NCI-H82 treated with DMSO at 0.1 percent for 48 hours (cell line): ENCODE measurements around the gene ATG16L2.
A peak's percentile ranks its signal among the peaks of the same experiment; 100 is the strongest.
"Not testable (repeated sequence)": the region's sequence is repeated elsewhere in the genome, so short reads cannot be mapped to it uniquely, and the experiment has no call there.

Experiments
- DNase-seq: peaks from one replicate; lab custom pipeline; 2025; ENCODE audit not compliant: unreplicated experiment; lab: John Stamatoyannopoulos, UW

Gene ATG16L2

DNA sequence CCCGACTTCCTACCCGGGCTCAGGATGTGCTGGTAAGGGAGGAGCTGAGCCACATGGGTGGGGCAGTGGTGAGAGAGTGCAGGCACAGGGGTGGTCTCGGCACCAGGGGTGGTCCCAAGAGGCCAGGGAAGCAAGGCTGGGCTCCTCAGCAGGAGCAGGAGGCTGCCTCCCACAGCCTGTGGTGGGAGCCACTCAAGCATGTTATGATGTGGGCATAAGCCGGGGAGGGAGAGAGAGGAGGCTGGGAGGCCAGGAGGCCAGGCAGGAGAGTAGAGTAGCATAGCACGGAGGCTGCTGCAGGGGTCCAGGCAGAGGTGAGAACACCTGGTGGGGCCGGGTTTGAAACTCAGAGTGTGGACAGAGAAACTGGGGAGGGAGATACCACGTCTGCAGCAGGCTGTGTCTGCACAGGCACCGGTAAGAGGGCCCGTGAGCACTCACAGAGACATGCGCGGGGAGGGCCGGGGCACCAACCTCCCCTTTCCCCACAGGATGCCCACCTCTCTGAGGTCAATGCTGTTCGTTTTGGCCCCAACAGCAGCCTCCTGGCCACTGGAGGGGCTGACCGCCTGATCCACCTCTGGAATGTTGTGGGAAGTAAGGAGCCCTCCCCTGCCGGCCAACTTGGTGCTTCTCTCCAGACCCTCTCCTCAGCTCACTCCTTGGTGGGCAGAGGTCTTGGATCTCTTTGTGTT is 10.7 kb downstream of the ATG16L2 start:
- no peak for DNase-seq

DNA sequence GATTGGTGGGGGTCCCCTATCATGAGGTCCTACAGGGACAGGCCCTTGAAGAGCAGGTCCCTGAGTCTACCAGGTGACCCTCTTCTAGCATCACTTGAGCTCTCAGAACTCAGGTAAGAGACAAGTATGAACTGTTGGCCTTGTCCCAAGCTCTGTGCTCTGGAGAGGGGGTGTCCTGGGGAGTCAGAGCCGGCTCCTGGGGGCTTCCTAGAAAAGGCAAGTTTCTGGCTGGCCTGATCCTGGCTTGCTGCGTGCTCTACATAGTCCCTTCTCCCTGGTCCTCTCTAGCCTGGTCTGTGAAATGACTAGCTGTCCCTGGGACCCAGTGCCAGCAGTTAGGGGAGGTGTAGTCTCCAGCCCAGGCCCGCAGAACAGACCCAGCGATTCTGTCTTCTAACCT is 11.4 kb downstream of the ATG16L2 start:
- no peak for DNase-seq

DNA sequence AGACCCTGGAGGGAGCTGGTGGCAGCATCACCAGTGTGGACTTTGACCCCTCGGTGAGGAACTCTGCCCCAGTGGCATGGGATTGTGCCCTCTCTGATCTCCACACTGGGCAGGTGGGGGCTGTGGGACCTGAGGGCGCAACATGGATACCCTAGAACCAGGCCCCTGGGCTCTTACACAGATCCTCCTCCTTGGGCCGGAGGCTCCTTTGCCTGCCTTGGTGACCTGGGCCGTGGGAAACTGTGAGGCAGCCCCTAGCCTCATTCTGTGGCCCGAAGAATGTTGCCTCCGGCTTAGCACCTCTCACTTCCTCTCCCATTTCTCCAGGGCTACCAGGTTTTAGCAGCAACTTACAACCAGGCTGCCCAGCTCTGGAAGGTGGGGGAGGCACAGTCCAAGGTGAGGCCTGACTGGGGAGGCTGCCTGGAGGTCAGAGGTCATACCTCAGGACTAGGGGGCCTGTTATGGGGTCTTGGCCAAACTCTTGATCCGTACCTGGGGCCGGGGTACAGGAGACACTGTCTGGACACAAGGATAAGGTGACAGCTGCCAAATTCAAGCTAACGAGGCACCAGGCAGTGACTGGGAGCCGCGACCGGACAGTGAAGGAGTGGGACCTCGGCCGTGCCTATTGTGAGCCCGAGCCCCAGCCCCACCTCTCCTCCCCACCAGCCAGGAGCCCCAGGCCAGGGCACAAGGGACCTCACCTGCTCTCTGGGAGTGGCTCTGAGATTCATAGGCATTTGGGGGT is 12.2 kb downstream of the ATG16L2 start:
- no peak for DNase-seq

DNA sequence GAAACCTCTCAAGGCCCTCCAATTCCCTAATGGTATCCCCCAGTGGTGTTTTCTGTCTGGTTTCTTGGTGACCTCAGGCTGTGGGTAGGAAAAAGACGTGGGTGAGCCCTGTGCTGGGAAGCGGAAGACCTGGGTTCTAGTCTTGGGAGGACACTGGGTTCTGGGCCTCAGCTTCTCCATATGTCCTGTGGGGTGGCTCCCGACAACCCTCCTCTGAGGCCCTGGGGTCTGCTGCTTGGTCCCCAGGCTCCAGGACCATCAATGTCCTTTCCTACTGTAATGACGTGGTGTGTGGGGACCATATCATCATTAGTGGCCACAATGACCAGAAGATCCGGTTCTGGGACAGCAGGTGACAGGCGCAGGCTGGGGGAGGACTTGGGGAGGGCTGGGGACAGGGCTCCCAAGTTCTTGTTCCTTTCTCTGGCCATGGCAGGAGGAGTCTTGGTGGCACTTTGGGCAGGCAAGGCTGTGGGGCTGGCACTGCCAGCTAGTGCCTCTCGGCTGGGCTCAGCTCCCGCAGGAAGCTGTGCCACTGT is 12.8 kb downstream of the ATG16L2 start:
- no peak for DNase-seq

DNA sequence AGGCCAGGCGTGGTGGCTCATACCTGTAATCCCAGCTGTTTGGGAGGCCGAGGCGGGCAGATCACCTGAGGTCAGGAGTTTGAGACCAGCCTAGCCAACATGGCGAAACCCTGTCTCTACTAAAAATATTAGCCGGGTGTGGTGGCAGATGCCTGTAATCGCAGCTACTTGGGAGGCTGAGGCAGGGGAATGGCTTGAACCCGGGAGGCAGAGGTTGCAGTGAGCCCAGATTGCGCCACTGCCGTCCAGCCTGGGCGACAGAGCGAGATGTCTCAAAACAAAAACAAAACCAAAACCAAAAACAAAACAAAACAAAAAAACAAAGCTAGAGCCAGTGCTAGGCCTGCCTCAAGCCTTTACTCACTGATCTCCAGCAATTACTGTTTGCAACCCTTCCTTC is 13.4 kb downstream of the ATG16L2 start:
- DNase-seq: not testable (repeated sequence)

DNA sequence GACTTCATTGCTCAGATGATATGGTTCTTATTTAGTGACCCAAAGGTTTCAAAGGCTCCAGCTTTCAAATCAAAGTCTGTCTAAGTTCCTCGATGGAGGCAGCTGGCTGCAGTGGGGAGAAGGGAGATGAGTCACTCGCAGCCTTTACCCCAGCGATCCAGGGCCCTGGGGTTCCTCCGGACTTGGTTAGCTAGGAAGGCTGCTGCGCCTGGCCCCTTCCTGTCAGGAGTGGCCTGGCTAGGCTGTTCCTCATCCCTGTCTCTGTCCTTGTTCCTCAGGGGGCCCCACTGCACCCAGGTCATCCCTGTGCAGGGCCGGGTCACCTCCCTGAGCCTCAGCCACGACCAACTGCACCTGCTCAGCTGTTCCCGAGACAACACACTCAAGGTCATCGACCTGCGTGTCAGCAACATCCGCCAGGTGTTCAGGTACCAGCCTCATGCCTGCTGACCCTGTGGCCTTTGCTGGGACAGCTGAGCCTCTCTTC is 13.9 kb downstream of the ATG16L2 start:
- no peak for DNase-seq

DNA sequence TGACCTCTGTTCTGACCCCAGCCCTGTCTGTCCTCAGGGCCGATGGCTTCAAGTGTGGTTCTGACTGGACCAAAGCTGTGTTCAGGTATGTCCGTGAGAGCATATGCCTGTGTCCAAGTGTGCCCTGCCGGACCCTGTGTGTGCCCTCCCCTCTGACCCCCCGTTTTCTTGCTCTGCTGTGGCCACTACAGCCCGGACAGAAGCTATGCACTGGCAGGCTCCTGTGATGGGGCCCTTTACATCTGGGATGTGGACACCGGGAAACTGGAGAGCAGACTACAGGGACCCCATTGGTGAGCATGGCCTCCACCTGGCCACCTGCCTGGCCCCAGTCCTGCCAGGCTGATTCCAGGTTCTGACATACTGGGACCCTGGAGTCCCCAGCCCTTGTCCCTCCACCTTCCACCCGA is 14.5 kb downstream of the ATG16L2 start:
- DNase-seq: no peak

DNA sequence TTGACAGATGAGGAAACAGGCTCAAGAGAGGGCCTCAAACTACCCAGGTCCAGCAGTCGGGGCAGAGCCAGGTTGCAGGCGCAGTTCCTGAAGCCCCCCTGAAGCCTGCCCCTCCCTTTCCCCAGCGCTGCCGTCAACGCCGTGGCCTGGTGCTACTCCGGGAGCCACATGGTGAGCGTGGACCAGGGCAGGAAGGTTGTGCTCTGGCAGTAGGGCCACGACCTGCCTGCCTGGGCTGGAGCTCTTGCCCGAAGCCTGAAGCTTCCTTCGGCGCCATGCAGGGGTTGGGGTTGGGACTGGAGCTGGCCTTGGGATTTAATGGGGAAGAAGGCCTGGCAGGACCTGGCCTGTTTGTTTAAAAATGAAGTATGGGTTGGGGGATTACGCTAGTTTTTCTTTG is 15.0 kb downstream of the ATG16L2 start:
- DNase-seq: no peak

DNA sequence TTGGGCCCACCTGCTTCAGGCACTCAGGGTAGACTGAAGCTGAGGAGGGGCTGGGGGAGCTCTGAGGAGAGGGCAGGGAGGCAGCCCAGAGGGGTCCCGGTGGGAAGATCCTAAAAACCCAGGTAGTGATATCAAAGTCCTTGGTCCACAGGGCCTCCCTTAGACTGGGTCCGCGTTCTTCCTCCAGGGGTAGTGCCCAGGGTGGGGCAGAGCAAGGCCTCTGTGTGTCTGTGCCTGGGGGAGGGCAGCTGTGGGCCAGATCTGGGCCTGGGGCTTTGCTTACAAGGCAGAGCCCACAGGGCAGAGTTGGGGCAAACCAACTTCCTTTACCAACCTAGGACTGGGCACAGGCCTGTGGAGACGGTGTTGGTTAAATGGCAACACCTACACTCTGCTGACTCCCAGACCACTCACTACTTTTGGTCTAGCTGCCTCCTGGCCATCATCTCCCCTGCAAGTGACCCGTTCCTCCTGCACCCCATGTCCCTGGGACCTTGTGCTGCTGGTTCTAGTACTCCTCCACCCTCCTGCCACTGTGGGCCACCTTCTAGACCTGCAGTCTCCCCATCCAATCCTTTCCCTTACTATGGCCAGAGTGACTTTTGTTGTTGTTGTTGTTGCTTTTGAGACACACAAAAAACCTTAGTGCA is 15.8 kb downstream of the ATG16L2 start:
- DNase-seq: no peak

DNA sequence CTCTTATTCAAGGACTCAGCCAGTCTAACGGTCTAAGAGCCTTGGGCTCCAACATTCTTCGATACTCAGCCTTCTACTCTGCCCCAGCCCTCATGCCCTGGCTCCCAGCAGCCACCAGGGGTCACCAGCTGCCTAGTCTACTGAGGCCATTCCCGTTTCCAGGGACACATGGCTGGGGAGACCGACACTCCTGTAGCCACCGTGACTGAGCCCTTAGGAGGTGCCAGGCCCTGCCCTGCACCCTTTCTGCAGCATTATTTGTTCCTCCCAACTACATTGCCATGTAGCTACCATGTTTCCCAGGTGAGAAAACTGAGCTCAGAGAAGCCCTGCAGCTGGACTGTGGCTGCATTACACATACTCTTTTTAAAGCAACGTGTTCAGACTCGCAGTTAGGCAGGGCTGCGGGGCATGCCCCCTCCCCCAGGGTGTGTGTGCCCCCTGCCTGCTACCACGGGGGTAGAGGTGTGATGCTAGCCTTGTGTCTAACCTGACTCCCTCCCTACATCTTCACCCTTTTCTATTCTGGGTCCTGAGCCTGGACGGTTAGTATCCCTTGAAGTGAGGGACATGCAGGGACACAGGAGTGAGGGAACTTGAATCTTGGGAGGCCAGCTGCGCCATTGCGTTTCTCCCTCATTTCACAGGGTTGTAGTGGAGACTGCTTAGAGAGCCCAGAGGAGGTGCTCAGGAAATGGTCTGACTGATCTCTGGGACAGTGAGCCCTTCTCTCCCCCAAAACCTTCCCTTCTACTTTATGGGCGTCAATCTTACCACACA is 17.5 kb downstream of the ATG16L2 start:
- peak; percentile 46 for DNase-seq

DNA sequence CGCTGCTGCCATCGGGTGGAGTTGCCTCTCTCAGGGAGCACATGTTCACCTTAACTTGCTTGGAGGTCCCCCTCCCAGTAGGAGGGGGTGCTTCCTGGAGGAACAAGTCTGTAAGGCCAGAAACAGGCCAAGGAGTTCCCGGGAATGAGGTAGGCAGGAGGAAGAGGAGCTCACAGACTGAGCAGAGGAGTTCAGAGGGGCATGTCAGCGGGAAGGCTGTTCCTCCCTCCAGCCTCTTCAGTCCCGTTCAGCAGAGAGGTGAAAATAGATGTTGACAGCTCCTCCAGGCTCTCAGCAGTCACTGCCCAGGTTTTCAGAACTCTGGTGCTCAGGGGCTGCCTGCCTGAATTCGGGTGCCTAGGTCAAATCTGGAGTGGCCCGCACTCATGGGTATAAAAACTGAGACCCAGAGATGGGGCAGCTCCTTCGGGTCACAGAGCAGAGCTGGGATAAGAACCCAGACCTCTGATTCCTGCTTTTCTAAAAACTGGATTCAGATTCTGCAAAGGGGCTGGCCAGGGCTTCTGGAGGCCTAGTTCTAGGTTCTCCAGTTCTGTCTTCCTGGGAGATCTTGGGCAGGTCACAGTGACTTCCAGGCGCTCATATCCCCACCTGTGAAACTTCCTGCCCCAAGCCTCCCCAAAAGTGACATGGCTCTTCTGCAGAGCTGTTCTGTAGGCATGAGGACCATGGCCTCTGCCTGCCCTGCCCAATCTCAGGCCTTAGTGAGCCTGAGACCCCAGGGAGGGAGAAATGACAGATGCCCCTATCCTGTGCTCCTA is 18.3 kb downstream of the ATG16L2 start:
- no peak for DNase-seq

DNA sequence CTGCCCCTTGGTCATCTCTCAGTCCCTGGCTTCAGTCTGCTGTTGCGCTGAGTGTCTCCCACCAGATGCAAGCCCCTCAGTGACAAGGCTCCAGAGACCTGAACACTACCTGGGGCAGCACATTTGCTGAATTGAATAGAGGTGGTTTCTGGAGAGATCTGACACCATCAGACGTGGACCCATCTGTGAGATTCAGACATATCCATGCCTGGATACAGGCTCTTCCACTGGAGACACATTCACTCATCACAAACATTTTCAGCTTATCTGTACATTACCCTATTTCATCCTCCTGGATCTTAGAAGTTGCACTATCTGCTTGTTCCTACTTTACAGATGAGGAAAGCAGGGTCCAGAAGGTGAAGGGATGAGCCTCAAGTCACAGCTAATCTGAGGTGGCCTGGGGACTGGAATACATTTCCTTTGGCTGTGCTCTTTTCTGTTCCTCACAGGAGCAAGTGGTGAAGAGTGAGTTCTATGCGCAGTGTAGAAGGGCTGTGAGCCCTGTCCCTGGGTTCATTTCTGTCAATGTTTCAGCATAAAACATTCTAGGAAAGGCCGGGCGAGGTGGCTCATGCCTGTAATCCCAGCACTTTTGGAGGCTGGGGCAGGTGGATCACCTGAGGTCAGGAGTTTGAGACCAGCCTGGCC is 19.0 kb downstream of the ATG16L2 start:
- DNase-seq: no peak

DNA sequence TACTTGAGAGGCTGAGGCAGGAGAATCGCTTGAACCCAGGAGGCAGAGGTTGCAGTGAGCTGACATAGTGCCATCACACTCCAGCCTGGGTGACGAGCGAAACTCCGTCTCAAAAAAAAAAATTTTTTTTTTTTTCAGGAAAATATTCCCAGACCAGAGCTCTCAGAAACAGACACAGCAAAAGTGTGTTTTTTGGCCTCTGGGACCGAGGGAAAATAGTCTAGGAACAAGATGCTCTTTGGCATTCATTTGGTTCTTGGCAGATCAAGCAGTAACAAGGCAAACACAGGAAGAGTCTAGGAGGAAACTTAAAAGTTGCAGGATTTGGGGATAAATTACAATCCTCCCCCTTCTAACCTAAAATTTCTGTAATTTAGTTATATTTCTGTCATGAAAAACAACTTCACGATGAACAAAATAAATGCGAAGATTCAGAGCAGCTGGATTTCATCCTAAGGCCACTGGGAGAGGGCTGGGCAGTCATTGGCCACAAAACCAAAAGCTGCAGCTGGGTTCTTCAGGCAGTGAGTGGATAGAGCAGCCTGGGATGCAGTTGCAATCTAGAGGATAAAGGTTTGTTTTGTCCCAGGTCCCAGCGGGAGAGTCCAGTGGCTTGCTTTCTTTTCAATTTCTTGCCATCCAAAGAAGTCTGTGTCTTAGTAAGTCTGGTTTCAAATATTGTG is 19.7 kb downstream of the ATG16L2 start:
- no peak for DNase-seq

DNA sequence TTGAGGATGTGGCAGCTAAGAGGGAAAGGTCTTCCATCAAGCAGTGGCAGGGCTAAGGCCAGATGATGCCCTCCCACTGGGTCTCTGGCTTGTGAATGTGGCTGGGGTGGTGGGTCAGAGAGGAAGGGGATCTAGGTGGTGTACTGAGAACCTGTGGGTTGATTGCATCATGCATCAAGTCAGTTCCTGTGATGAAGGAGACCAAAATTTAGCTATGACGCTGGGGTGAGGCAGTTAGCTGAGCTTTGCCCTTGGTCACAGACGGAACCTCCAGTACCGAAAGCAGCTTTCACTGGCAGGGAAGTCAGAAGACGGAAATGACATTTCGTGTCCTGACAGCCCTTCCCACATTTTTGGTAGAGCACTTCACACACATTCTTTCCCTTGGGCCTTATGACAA is 20.7 kb downstream of the ATG16L2 start:
- no peak for DNase-seq

DNA sequence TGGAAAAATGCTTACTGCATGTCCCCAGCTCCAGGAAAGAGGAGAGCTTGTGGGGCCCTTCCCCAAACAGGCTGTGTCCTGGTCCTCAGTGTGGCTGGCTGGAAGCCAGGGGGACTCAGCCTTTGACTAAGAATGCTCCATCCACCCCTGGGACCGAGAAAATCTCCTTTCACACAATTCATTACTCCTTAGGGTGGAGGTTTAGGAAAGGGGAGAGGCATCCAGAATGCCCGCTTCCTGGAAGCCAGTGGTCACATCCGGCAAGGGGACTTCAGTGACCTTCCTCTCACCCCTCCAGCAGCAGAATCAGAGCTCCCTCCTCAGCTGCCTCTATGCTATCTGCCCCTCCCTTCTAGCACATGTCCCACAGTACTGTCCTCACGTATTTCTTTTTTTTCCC is 21.9 kb downstream of the ATG16L2 start:
- no peak for DNase-seq

DNA sequence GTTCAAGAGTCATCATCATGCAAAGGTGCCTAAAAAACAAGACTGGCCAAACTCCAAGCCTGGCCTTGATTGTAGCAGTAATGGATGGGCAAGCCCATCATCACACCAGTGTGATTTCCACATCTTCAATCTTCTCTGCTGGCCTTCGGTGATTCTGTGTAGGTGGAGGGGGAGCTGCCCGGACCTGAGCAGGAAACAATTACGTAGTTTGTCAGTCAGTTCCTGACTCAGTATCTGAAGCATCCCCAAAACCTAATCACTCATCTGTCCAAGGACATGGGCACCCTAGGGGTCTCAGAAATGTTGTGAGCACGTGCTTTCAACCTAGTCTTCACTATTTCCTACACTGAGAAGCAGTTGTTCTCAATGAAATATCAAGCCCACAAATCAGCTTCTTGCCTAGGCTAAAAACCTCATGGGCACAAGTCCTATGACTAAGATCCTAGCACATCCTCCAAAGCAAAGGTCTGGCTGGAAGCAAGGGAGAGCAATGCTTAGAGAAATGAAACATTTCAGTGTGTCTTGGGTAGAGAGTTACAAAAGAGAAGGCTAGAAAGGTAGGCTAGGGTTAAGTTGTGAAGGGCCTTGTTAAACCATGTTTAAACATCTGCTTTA is 24.6 kb downstream of the ATG16L2 start:
- no peak for DNase-seq

DNA sequence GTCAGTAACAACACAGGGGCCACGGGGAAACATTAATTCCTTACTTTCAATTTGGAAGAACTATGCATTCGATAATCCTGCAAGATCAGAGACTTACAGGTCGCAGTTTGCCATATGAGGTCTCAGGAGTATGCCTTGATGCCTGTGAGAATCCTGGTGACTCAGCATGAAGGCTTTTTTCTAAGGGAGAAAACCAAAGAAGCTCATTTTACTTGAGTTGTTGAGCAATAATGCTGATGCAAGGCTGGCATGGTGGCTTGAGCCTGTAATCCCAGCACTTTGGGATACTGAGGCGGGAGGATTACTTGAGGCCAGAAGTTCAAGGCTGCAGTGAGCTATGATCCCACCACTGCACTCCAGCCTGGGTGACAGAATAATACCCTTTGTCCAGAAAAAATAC is 26.6 kb downstream of the ATG16L2 start:
- no peak for DNase-seq

DNA sequence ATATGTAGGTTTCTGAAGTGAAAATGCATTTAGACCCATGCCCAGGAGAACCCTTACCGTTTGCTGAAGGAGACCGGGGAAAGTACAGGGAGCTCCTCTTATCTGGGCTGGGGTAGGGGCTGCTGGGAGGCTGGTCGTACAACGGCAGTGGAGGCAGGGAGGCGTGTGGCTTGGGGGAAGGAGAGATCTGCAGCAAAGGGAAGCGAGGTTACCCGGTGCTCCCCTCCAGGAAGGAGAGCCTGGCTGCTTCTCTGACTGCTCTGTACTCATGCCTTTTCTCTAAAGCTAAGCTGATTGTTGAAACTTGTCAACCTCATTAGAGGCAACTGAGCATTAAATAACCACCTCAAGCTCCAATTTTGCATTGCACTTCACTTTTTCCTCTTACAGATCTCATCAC is 27.2 kb downstream of the ATG16L2 start:
- DNase-seq: no peak

DNA sequence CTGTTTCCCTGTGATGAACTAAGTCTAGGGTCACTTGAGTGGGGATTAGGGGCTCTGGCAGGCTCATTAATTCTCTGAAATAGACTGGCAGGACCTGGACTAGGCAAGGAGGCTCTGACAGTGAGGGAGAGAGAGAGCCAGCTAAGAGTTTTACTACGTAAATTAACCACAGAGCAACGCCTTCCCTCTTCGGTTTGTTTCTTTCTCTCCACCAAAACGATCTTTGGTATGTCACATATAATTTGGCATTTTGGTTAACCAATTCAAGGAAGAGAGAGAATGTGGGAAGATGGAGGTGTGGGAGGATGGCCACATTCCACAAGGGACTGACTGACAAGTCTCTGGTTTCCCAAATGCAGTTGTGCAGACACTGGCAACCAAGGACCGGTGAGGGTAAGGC is 27.9 kb downstream of the ATG16L2 start:
- no peak for DNase-seq
